HG03575 (cell line): Measurements from ENCODE around the gene CLCNKA.
"Not testable (repeated sequence)": the region's sequence is repeated elsewhere in the genome, so short reads cannot be mapped to it uniquely, and the experiment has no call there.

Experiments
- ATAC-seq: cut with Tn5 transposase; IDR thresholded peaks from one replicate; pipeline ENCODE4 v1.9.1; 2021; ENCODE audit not compliant: unreplicated experiment, insufficient number of reproducible peaks, low FRiP score; ENCODE audit errors: extremely low read depth

The CLCNKA gene

DNA sequence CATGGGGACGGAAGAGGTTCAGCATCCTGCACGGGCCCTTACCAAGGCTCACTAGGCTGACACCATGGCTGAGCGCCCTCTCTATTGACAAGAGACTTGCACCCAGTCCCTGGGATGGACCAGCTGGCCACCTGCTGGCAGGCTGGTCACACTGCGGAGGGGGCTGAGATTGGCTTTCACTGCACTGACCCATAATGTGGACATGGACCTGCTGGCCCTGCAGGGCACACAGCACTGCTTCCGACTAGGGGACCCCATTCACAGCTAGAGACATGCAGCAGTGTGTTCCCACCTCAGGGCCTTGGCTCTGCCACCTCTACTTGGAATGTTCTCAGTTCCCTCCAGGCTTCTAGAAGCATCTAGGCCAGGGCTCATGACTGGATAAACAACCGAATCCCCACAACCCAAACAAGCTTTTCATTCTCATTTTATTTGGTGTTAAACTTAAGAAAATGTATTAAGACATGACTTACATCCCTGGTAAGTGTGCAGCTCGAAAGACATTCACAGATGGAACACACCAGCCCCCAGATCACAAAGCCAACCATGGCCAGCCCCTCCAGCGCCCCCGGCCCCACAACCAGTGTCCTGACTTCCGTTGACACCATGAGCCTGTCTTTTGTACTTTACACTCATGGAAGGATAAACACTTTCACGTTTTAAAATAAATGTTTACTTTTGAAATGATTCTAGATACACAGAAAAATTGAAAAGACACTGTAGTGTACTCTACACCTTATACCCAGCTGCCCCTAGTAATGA, 27.1 kb upstream of the CLCNKA start:
- ATAC-seq, result no peak

- ATAC-seq, result no peak
Observed at GRCh38 chr1:15997076-15997585, 24.7 kb upstream of the CLCNKA start.

DNA sequence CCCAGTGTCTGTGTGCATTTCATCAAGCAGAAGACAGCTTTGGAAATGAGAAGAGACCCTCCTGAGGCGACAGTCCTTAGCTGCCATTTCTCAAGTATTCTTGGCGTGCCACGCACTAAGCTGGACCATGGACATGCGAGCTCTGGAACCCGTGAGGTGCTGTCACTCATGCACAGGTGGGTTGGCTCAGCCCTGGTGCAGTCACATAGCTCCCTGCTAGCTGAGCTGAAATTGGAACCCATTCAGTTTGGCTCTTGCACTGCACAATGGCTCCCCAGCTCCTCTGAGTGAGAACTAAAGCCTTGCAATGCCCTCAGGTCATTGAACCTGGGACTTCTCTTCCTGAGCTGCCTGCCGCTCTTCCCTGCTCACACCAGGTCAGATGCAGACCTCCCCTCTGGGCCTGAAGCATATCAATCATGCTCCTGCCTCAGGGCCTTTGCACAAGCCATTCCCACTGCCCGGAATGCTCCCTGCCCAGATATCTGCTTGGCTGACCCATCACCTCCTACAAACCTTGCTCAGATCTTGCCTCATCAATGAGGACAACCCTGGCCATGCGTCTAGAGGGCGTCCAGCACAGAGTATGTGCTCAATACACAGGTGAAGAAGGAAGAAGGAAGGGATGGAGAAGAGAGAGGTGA, 24.1 kb upstream of the CLCNKA start:
- no peak for ATAC-seq

DNA sequence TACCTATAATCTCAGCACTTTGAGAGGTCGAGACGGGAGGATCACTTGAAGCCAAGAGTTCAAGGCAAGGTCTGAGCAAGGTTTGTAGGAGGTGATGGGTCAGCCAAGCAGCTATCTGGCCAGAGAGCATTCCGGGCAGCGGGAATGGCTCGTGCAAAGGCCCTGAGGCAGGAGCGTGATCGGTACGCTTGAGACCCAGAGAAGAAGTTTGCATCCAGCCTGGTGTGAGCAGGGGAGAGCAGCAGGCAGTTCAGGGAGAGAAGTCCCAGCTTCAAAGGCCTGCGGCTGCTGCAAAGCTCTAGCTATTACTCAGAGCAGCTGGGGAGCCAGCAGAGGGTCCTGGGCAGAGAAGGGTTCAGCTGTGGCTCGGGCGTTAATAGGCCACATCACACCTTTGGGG, 22.9 kb upstream of the CLCNKA start:
- no peak for ATAC-seq

GRCh38 chr1:16001274-16001673, 20.6 kb upstream of the CLCNKA start:
- ATAC-seq, result not testable (repeated sequence)

DNA sequence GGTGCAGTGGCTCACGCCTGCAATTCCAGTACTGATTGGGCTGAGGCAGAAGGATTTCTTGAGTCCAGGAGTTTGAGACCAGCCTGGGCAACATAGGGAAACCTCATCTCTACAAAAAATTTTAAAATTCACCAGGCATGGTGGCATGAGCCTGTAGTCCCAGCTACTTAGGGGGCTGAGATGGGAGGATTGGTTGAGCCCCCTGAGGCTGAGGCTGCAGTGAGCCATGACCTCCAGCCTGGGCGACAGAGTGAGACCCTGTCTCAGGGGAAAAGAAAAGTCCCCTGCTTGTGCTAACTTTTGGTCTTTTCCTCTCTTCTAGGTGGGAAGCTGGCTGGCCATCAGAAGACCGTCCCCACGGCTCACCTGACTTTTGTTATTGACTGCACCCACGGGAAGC, 16.2 kb upstream of the CLCNKA start:
- no peak for ATAC-seq

- no peak for ATAC-seq
Observed at GRCh38 chr1:16006010-16006409, 15.8 kb upstream of the CLCNKA start.

DNA sequence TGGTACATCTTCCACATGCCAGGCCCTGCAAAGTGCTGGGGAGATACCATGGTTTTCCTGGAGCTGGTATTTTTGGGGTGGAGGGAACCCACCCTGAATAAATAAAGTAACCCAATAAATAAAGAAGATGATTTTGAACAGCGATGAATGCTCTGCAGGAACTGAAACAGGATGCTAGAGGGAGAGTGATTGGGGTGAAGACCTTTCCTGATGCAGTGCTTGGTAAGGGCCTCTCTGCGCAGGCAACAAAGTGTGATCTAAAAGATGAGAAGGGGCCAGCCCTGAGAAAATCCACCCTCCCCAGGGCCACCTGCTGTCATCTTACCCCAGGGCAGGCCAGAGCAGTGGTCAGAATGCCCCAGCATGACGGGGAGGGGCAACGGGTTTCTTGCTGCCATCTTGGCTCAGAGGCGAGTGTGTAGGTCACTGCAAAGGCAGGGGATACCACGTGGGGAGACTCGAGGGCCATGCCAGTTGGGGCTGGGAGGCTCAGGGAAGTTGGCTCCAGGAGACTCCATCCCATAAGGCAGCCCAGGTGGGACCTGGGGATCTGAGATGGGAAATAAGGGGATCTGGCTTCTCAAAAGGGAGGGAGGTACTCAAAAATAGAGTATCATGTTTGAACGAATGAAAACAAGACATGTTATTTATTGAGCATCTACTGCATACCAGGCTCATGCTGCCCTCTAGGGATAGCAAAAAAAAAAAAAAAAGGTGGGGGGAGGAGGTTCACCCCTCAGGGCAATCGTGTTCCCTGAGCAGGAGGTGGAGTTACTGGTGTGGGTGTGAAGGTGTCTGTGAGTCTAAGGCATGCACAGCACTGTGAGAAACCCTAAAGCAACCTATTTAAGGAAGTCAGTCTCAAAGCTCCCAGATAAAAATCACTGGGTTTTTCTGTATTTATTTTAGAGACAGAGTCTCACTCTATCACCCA, 15.0 kb upstream of the CLCNKA start:
- ATAC-seq, result no peak

- ATAC-seq, result no peak
Observed at GRCh38 chr1:16007671-16008341, 14.0 kb upstream of the CLCNKA start.

DNA sequence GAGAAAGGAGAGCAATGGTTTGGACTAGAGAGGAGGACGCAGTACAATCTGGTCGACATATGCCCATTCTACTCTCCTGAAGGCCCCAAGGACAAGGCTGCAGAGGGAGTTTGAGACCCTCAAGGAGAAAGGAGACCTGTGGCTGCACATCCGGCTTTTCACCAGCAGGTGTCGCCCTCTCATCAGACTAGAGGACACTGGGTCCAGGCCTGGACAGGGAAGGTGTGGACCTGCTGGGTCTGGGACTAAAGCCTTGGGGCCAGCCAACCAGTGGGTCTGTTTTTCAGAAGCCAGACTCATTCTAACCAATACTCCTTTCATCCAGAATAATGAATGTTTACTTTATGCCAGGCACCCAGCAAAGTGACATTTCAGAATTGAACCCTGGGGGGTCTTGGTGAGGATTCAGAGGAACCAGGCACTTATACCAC, 12.8 kb upstream of the CLCNKA start:
- ATAC-seq, result no peak

DNA sequence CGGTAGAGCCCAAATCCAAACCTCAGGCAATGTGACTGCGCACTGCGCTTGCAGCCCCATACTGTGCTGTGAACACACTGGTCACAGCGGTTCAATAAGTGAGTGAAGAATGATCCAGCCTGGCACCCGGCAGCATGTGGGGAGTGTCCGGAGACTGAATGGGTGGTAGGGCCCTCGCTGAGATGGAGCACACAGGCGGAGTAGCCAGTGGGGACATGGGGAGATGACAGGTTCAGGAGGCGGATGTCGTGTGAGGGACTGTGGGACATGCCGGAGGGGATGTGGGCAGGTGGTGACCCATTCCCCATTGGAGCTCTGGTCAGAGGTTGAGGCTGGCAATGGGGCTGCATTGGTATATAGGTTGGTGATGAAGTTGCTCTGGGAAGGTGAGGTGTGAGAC, 12.2 kb upstream of the CLCNKA start:
- ATAC-seq, result no peak

- ATAC-seq, result no peak
Observed at GRCh38 chr1:16010837-16011236, 11.0 kb upstream of the CLCNKA start.

DNA sequence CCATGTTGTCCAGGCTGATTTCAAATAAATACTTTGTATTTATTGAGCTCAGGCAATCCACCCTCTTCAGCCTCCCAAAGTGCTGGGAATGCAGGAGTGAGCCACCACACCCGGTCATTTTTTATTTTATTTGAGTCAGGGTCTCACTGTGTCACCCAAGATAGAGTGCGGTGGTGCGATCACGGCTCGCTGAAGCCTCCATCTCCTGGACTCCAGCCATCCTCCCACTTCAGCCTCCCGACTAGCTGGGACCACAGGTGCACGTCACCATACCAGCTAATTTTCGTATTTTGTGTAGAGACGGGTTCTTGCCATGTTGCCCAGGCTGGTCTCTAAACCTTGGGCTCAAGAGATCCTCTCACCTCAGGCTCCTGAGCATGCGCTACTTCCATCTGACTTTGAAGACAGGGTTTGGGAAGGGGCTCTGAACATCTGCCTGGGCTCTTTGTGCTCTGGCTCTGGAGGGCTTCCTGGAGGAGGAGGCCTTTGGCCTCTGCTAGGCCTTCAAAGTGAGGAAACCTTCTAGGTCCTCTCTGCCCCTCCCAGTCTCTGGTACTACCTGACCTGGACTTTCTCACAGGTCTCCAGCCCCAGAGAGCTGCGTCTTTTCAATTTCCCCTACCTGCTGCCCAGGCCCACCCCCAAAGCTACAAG, 9.8 kb upstream of the CLCNKA start:
- ATAC-seq, result no peak

- no peak for ATAC-seq
Observed at GRCh38 chr1:16012590-16013219, 9.1 kb upstream of the CLCNKA start.

GRCh38 chr1:16013220-16013907, 8.5 kb upstream of the CLCNKA start:
- no peak for ATAC-seq

- ATAC-seq, result no peak
Observed at GRCh38 chr1:16013908-16014258, 8.0 kb upstream of the CLCNKA start.
